ENCODE data around the gene ADGRG3.

Gene ADGRG3

DNA sequence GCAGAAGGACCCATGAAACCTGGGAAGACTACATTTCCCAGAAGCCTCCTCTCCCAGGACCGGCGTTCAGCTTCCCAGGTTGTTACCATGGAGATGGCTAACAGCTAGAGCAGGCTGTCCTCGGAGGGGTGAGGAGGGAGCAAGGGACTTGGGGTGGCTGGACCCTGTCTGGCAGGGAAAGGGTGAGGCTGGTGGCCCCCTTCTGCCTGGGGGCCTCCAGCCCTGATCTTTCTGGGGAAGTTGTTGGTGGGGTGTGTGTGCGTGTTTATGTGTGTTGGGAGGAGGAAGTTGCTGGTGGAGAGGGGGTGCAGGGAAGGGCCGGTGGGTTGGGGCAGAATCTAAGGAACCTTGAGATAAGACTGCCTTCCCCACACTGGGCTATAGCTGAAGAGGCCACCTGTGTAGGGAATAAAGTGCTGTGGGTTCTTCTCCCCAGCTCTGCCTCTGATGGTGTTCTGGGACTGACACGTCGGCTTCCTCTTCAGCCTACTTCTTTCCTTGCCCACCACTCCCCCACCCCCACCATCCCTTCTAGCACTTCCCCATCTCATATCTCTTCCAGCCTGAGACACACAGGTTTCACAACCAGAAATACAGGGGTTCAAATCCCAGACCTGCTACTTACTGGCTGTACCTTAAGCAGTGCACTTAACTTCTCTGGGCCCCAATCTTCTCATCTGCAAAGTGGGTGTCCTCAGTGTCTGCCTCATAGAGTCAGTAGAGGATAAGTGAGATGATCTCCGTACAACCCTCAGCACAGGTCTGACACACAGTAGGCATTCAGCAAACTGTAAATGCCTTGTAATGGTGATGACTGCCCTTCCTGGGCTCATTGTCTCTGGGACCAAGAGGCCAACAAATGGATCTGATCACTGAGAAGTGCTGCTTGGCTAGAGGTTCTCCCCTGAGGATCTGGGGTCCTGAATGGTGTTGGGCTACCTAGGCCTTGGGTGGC is 26.9 kb downstream of the ADGRG3 start, which contains the start of gene DRC7:
Gene DRC7 (plus strand): TSS at position 82 of the 955 bp plus-strand sequence. CDS start 3,144 bp downstream, outside the sequence.
- Histone ChIP-seq H3K4me3 (peak within 1 kb of the TSS; percentile 54), H3K27ac (no peak within 1 kb of the TSS)
- peak; percentile 69 for DNase-seq (ENCODE audit: low spot score)
- TF ChIP-seq, protein P1, sequence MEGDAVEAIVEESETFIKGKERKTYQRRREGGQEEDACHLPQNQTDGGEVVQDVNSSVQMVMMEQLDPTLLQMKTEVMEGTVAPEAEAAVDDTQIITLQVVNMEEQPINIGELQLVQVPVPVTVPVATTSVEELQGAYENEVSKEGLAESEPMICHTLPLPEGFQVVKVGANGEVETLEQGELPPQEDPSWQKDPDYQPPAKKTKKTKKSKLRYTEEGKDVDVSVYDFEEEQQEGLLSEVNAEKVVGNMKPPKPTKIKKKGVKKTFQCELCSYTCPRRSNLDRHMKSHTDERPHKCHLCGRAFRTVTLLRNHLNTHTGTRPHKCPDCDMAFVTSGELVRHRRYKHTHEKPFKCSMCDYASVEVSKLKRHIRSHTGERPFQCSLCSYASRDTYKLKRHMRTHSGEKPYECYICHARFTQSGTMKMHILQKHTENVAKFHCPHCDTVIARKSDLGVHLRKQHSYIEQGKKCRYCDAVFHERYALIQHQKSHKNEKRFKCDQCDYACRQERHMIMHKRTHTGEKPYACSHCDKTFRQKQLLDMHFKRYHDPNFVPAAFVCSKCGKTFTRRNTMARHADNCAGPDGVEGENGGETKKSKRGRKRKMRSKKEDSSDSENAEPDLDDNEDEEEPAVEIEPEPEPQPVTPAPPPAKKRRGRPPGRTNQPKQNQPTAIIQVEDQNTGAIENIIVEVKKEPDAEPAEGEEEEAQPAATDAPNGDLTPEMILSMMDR (IDR thresholded peaks at IDR 0.05) = no peak

DNA sequence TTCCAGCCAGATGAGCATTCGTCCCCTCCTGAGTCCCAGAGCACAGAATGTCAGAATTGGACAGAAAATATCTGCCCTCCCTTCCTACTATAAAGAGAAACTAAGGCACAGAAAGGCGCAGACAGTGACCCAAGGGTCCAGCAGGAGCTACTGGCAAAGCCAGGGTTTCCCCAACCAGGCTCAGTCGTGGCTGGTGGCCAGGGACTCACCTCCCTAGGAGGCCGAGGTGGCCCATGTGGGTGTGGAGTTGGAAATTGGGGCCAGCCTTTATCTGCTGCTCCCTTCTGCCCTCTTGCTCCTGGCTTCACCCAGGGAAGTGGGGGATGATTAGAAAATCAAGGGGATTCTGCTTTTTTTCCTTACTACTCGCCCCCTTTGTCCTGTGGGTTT is 27.6 kb downstream of the ADGRG3 start:
- peak; percentile 59 for DNase-seq (ENCODE audit: low spot score)
- Histone ChIP-seq H3K4me3 (no peak overlapping the region), H3K27ac (no peak overlapping the region)
- TF ChIP-seq, protein P1 (IDR thresholded peaks at IDR 0.05) = no peak

DNA sequence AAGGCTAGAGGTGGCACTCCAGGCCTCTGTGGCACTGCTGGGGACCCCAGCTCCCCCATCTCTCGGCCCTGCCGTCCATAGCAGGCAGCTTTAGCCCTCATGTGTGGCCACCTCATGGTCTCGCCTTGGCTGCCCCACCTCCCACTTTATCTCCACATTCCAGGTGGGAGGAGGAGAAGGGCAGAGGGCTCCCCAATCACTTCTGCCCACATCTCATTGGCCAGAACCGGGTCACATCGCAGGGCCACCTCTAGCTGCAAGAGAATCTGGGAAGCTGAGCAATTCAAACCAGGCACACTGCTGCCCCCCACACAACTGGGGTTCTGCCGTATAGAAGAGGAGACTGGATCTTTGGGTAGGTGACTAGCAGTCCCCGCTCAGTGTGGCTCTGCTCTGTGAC is 28.1 kb downstream of the ADGRG3 start:
- TF ChIP-seq, protein P1 (IDR thresholded peaks at IDR 0.05) = no peak
- no peak overlapping the region for H3K27ac ChIP-seq
- H3K4me3 ChIP-seq = no peak overlapping the region
- DNase-seq (ENCODE audit: low spot score) = peak; percentile 35

DNA sequence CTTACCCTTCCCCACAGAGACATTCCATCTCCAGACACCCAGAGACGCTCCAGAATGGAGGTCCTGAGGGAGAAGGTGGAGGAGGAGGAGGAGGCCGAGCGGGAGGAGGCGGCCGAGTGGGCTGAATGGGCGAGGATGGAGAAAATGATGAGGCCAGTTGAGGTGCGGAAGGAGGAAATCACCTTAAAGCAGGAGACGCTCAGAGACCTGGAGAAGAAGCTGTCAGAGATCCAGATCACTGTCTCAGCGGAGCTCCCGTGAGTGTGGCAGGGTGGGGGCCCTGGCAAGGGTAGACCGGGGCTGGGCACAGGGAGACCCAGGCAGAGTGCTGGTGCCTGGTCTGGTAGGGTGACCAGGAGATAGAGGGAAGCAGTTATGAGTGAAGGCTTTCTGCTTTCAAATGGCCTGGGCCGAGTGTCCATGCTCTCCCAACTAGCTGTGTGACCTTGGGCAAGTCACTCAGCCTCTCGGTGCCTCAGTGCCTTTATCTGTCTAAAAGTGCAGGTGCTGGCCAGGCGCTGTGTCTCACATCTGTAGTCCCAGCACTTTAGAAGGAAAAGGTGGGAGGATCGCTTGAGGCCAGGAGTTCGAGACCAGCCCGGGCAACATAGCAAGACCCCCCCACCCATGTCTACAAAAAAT is 29.9 kb downstream of the ADGRG3 start:
- H3K27ac ChIP-seq = no peak overlapping the region
- DNase-seq (ENCODE audit: low spot score) = peak; percentile 62

DNA sequence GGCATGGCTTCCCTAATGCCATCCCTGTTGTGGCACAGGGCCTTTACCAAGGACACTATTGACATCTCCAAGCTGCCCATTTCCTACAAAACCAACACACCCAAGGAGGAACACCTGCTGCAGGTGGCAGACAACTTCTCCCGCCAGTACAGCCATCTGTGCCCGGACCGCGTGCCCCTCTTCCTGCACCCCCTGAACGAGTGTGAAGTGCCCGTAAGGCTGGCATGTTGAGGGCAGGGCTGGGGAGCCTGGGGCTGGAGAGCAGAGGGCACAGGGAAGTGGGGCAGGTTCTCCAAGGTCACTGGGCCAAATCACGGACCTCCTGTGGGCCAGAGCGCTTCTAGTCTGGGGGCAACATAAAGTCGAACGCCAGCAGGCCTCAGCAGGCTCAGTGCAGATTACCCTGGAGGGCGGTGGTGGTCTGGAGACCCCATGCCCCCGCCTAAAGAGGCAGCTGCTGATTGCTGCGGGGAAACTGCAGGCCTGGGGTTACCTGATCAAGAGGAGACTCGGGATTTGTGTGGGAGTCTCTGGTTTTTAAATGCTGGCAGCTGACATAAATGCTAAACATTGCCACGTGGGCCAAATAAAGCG is 30.8 kb downstream of the ADGRG3 start:
- TF ChIP-seq, protein P1 (IDR thresholded peaks at IDR 0.05) = no peak
- Histone ChIP-seq H3K27ac (no peak overlapping the region), H3K4me3 (no peak overlapping the region)
- DNase-seq (ENCODE audit: low spot score) = peak; percentile 36

More for the DNA sequence above, 29.9 kb downstream of the ADGRG3 start:
- TF ChIP-seq, protein P1 (IDR thresholded peaks at IDR 0.05) = no peak
- H3K4me3 ChIP-seq = no peak overlapping the region

DNA sequence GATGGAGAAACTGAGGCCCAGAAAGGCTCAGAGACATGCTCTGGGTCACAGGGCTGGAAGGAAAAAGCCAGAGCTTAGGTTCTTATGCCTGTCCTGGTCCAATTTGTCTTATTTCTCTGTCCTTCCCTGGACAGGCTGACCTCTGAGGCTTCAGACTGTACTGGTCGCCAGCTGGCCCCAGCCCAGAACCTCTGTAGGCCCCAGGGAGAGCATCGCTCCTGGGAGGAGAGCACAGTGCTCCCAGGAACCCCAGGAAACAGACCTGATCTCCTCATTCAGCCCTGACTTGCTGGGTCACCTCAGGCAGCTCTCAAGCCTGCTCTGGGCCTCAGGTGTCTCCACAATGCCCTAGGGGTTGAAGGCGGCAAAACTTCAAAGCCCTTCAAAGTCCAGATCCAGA is 31.4 kb downstream of the ADGRG3 start:
- DNase-seq (ENCODE audit: low spot score) = peak; percentile 61
- H3K4me3 ChIP-seq = no peak overlapping the region
- TF ChIP-seq, protein P1 (IDR thresholded peaks at IDR 0.05) = no peak
- H3K27ac ChIP-seq = no peak overlapping the region

Data from coronary artery (tissue), 2 donors.